ENCODE measurements around the gene ZNF236. TPM values are rescaled to one million over a fixed set of nuclear protein-coding genes. Genes with fewer than 3 reads are reported as not detected.

ZNF236 gene
- total RNA-seq, 2 experiments from 2014 or later = 6.6 to 16.1 TPM

- no peaks in the 10 kb centered on the region for H3K9me3 ChIP-seq (ENCODE audit: low read length)
- DNase-seq (ENCODE audit: low spot score) = no peak
- no peaks in the 10 kb centered on the region for H3K79me2 ChIP-seq (ENCODE audit: insufficient read depth, low read depth, low read length)
- H3K4me3 ChIP-seq (ENCODE audit: low read depth, low read length, poor library complexity, severe bottlenecking) = no peak overlapping the region
- no peak overlapping the region for H2AFZ ChIP-seq (ENCODE audit: low read length)
- H3K36me3 ChIP-seq (ENCODE audit: insufficient read depth, low read length) = peaks cover 19% of the 10 kb centered on the region
- no peak overlapping the region for H3K4me2 ChIP-seq (ENCODE audit: low read length)
- H3K9me2 ChIP-seq (ENCODE audit: insufficient read depth, low read length) = no peaks in the 10 kb centered on the region
- BruUV-seq (replicated peaks) = no TSS peak
- H4K20me1 ChIP-seq (ENCODE audit: insufficient read depth, low read length) = no peaks in the 10 kb centered on the region
- H3K27ac ChIP-seq (ENCODE audit: low read depth, low read length, poor library complexity, severe bottlenecking) = no peak overlapping the region
- TF ChIP-seq CTCF (conservative IDR thresholded peaks at IDR 0.05; ENCODE audit: low read length) (no peak), EZH2phosphoT487 (IDR thresholded peaks at IDR 0.05; ENCODE audit: borderline replicate concordance, low read depth, low read length) (no peak)
- ChIA-PET POLR2A (no interaction called here), CTCF (ENCODE audit: unreplicated experiment) (no interaction called here)
- H3K4me1 ChIP-seq (ENCODE audit: insufficient read depth, low read length, poor library complexity, severe bottlenecking) = no peaks in the 10 kb centered on the region
- intact Hi-C loops (cut with micrococcal nuclease; ENCODE audit: unreplicated experiment) = no loop called here
Observed at GRCh38 chr18:76882146-76882545, 59.8 kb downstream of the ZNF236 start.

- TF ChIP-seq EZH2phosphoT487 (IDR thresholded peaks at IDR 0.05; ENCODE audit: borderline replicate concordance, low read depth, low read length) (no peak), CTCF (conservative IDR thresholded peaks at IDR 0.05; ENCODE audit: low read length) (no peak)
- intact Hi-C loops (cut with micrococcal nuclease; ENCODE audit: unreplicated experiment) = no loop called here
- H3K9me3 ChIP-seq (ENCODE audit: low read length) = no peaks in the 10 kb centered on the region
- no peaks in the 10 kb centered on the region for H3K9me2 ChIP-seq (ENCODE audit: insufficient read depth, low read length)
- no peaks in the 10 kb centered on the region for H4K20me1 ChIP-seq (ENCODE audit: insufficient read depth, low read length)
- POLR2A ChIA-PET = no interaction called here
- no peaks in the 10 kb centered on the region for H3K4me1 ChIP-seq (ENCODE audit: insufficient read depth, low read length, poor library complexity, severe bottlenecking)
- DNase-seq (ENCODE audit: low spot score) = no peak
- H3K27ac ChIP-seq (ENCODE audit: low read depth, low read length, poor library complexity, severe bottlenecking) = no peak overlapping the region
- peaks cover 19% of the 10 kb centered on the region for H3K36me3 ChIP-seq (ENCODE audit: insufficient read depth, low read length)
- no TSS peak for BruUV-seq (replicated peaks)
- H3K4me2 ChIP-seq (ENCODE audit: low read length) = no peak overlapping the region
- no peak overlapping the region for H2AFZ ChIP-seq (ENCODE audit: low read length)
- CTCF ChIA-PET (ENCODE audit: unreplicated experiment) = no interaction called here
- no peak overlapping the region for H3K4me3 ChIP-seq (ENCODE audit: low read depth, low read length, poor library complexity, severe bottlenecking)
- no peaks in the 10 kb centered on the region for H3K79me2 ChIP-seq (ENCODE audit: insufficient read depth, low read depth, low read length)
Observed at GRCh38 chr18:76885001-76885400, 62.6 kb downstream of the ZNF236 start.

GRCh38 chr18:76886112-76886511, 63.8 kb downstream of the ZNF236 start:
- Histone ChIP-seq H3K79me2 (ENCODE audit: insufficient read depth, low read depth, low read length) (no peaks in the 10 kb centered on the region), H3K4me3 (ENCODE audit: low read depth, low read length, poor library complexity, severe bottlenecking) (no peak overlapping the region), H4K20me1 (ENCODE audit: insufficient read depth, low read length) (no peaks in the 10 kb centered on the region), H3K9me3 (ENCODE audit: low read length) (no peaks in the 10 kb centered on the region), H3K4me2 (ENCODE audit: low read length) (no peak overlapping the region), H3K27ac (ENCODE audit: low read depth, low read length, poor library complexity, severe bottlenecking) (no peak overlapping the region), H3K36me3 (ENCODE audit: insufficient read depth, low read length) (peaks cover 15% of the 10 kb centered on the region), H3K4me1 (ENCODE audit: insufficient read depth, low read length, poor library complexity, severe bottlenecking) (no peaks in the 10 kb centered on the region), H2AFZ (ENCODE audit: low read length) (no peak overlapping the region), H3K9me2 (ENCODE audit: insufficient read depth, low read length) (no peaks in the 10 kb centered on the region)
- intact Hi-C loops (cut with micrococcal nuclease; ENCODE audit: unreplicated experiment) = no loop called here
- BruUV-seq (replicated peaks) = no TSS peak
- TF ChIP-seq EZH2phosphoT487 (IDR thresholded peaks at IDR 0.05; ENCODE audit: borderline replicate concordance, low read depth, low read length) = no peak
- TF ChIP-seq CTCF (conservative IDR thresholded peaks at IDR 0.05; ENCODE audit: low read length) = no peak
- ChIA-PET CTCF (ENCODE audit: unreplicated experiment) (no interaction called here), POLR2A (no interaction called here)
- DNase-seq (ENCODE audit: low spot score) = no peak
